Neural crest cell (in vitro differentiated cells): Measurements from ENCODE around the gene ASIC2. TPM values are rescaled to one million over a fixed set of nuclear protein-coding genes. Genes with fewer than 3 reads are reported as not detected.

Experiments used
- DNase-seq: peaks from one replicate; pipeline ENCODE4 v3.0.0; 2021; ENCODE audit warnings: low read depth, mixed read lengths, low spot score
- H3K27ac Mint-ChIP-seq: one replicate; pipeline ENCODE4 v1.8.0; 2021; ENCODE audit warnings: mild to moderate bottlenecking, mixed read lengths; ENCODE audit not compliant: unreplicated experiment
- H3K27me3 Mint-ChIP-seq: 2 replicates; pipeline ENCODE4 v1.8.0; 2021; ENCODE audit warnings: low read depth, mild to moderate bottlenecking, mixed read lengths
- H3K36me3 Mint-ChIP-seq: 2 replicates; pipeline ENCODE4 v1.8.0; 2021; ENCODE audit warnings: low read depth, mild to moderate bottlenecking, mixed read lengths
- H3K4me1 Mint-ChIP-seq: 2 replicates; pipeline ENCODE4 v1.8.0; 2021; ENCODE audit warnings: mixed read lengths
- H3K4me3 Mint-ChIP-seq: one replicate; pipeline ENCODE4 v1.8.0; 2021; ENCODE audit warnings: mild to moderate bottlenecking, mixed read lengths
- H3K9me3 Mint-ChIP-seq: 2 replicates; pipeline ENCODE4 v1.8.0; 2021; ENCODE audit warnings: mixed read lengths
- total RNA-seq: library from RNA; stranded (reverse); gene quantifications from 2 replicates; pipeline ENCODE4 v1.2.1, GENCODE V29; 2021
- TF ChIP-seq, protein P1 (sequence below): fragments of 200-600 bp; sonication (generic); conservative IDR thresholded peaks from 2 replicates; pipeline ENCODE4 v1.5.0; 2021; ENCODE audit warnings: antibody characterized with exemption, mild to moderate bottlenecking

ASIC2 gene
- total RNA-seq, 1 donor from 2014 or later = 0.12 TPM

DNA sequence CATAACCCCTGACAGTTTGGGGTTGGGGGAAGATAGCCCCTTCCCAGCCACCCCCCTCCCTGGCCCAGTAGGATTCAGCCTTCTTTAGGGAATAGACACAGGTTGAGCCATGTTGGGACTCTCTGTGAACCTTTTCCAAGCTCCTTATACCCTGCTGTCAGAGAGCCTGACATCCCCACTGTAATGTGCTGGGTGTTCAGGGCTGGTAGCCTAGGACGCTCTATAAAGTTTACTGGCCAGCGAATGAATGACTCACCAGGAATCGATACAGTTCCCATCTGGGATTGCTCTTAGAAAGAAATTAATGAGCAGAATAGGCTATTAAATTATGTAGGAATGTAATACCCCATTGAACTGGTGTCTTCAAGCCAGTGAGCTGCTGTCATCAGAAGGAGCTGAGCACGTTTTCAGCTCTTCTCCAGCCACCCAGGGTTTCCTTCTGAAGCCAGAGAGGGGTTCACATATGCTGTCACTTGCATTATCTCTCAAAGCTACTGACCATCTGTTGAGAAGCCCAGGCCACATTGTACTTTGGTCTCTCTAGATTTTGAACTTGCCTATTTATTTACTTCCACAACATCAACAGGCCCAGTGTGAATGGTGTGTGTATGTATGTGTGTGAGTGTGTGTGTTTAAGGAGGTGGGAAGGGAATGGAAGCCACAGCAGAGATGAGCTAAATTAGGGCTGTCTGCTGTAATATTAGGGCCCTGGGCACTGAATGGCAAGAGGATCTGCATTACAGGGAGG is 236.5 kb downstream of the ASIC2 start:
- Mint-ChIP-seq H3K4me3 (no peak overlapping the region), H3K27ac (no peak overlapping the region), H3K27me3 (peaks cover 27% of the 10 kb centered on the region), H3K4me1 (no peaks in the 10 kb centered on the region), H3K9me3 (peaks cover 3% of the 10 kb centered on the region), H3K36me3 (no peaks in the 10 kb centered on the region)
- TF ChIP-seq, protein P1, sequence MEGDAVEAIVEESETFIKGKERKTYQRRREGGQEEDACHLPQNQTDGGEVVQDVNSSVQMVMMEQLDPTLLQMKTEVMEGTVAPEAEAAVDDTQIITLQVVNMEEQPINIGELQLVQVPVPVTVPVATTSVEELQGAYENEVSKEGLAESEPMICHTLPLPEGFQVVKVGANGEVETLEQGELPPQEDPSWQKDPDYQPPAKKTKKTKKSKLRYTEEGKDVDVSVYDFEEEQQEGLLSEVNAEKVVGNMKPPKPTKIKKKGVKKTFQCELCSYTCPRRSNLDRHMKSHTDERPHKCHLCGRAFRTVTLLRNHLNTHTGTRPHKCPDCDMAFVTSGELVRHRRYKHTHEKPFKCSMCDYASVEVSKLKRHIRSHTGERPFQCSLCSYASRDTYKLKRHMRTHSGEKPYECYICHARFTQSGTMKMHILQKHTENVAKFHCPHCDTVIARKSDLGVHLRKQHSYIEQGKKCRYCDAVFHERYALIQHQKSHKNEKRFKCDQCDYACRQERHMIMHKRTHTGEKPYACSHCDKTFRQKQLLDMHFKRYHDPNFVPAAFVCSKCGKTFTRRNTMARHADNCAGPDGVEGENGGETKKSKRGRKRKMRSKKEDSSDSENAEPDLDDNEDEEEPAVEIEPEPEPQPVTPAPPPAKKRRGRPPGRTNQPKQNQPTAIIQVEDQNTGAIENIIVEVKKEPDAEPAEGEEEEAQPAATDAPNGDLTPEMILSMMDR = no peak
- no peak for DNase-seq

DNA sequence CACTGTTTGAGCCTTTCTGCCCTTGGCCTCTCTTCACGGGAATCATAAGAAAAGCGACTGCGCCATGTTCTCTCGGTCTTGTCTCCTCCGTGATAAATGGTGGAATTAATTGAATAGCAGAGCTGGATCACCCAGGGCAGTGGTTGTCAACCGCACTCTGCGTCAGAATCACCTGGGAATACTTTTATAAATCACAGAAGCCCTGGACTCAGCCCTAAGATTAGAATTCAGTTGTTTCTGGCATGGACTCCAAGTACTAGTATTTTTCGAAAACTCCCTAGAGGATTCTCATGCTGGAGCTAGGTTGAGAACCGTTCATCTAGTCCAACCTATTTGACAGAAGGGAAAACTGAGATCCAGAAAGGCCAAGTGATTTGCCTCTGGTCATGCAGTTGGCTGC is 237.3 kb downstream of the ASIC2 start:
- Mint-ChIP-seq H3K9me3 (peaks cover 2% of the 10 kb centered on the region), H3K27me3 (peaks cover 23% of the 10 kb centered on the region), H3K27ac (no peak overlapping the region), H3K36me3 (no peaks in the 10 kb centered on the region), H3K4me1 (no peaks in the 10 kb centered on the region), H3K4me3 (no peak overlapping the region)
- TF ChIP-seq, protein P1 = no peak
- DNase-seq = no peak

- TF ChIP-seq, protein P1 = no peak
- no peaks in the 10 kb centered on the region for H3K9me3 Mint-ChIP-seq
- H3K27me3 Mint-ChIP-seq = peaks cover 21% of the 10 kb centered on the region
- H3K4me1 Mint-ChIP-seq = no peaks in the 10 kb centered on the region
- no peaks in the 10 kb centered on the region for H3K36me3 Mint-ChIP-seq
- no peak overlapping the region for H3K4me3 Mint-ChIP-seq
- H3K27ac Mint-ChIP-seq = no peak overlapping the region
- DNase-seq = no peak
Observed at GRCh38 chr17:33055171-33055611, 237.9 kb downstream of the ASIC2 start.

DNA sequence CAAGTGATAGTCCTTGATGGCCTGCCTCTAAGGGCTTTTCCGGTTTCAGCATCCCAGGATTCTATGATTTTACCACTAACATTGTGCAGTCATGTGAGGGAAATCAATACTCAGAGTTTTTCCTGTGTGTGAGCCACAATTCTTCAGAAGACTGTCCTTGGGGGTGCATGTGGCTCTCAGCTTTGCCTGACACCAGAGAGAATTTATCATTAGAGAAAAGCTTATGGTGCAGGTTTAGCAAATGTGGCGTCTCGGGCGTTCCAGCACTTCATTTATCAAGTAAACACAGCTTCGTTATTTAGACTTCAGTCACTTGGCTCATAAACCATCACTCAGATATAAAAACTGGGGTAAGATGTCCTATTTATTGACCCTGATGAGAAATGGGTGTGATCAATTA is 238.7 kb downstream of the ASIC2 start:
- Mint-ChIP-seq H3K27me3 (peaks cover 21% of the 10 kb centered on the region), H3K27ac (no peak overlapping the region), H3K9me3 (no peaks in the 10 kb centered on the region), H3K4me3 (no peak overlapping the region), H3K36me3 (no peaks in the 10 kb centered on the region), H3K4me1 (no peaks in the 10 kb centered on the region)
- DNase-seq = no peak
- TF ChIP-seq, protein P1 = no peak

- no peaks in the 10 kb centered on the region for H3K4me1 Mint-ChIP-seq
- H3K9me3 Mint-ChIP-seq = no peaks in the 10 kb centered on the region
- TF ChIP-seq, protein P1 = no peak
- no peaks in the 10 kb centered on the region for H3K36me3 Mint-ChIP-seq
- no peak for DNase-seq
- H3K27me3 Mint-ChIP-seq = peaks cover 23% of the 10 kb centered on the region
- no peak overlapping the region for H3K27ac Mint-ChIP-seq
- no peak overlapping the region for H3K4me3 Mint-ChIP-seq
Observed at GRCh38 chr17:33053676-33054075, 239.4 kb downstream of the ASIC2 start.
